PC-3 (cell line): ENCODE measurements around the gene GAA.

ENCODE experiments used
- CTCF ChIP-seq: fragments of 300-600 bp; sonication (generic); conservative IDR thresholded peaks from 2 replicates; pipeline ENCODE4 v1.5.1; 2017; ENCODE audit warnings: antibody characterized with exemption, low read depth, mild to moderate bottlenecking, low read length
- EZH2 ChIP-seq: fragments of 300-600 bp; sonication (generic); IDR thresholded peaks from one replicate; pipeline ENCODE4 v1.6.1; 2017; ENCODE audit warnings: antibody characterized with exemption, mild to moderate bottlenecking, low read length; ENCODE audit not compliant: unreplicated experiment
- EZH2phosphoT487 ChIP-seq: fragments of 300-600 bp; sonication (generic); IDR thresholded peaks from 2 replicates; pipeline ENCODE4 v1.6.1; 2018; ENCODE audit warnings: mild to moderate bottlenecking, antibody characterized with exemption, low read length, borderline replicate concordance

GRCh38 chr17:80071116-80071841 lies 30.1 kb upstream of the GAA start:
- no peak for TF ChIP-seq CTCF
- TF ChIP-seq EZH2, result no peak
- no peak for TF ChIP-seq EZH2phosphoT487
